Regular cardiac myocyte (primary cell): Measurements from ENCODE around the gene ST7. TPM values are rescaled to one million over a fixed set of nuclear protein-coding genes. Genes with fewer than 3 reads are reported as not detected.

Source experiments
- total RNA-seq: library from RNA; depleted of rRNA; stranded (reverse); fragments of >200 nt; gene quantifications from 2 replicates; pipeline ENCODE4 v1.2.3, GENCODE V29; 2014

ST7 gene
- total RNA-seq = 25.5 and 25.7 TPM in 2 replicates

DNA sequence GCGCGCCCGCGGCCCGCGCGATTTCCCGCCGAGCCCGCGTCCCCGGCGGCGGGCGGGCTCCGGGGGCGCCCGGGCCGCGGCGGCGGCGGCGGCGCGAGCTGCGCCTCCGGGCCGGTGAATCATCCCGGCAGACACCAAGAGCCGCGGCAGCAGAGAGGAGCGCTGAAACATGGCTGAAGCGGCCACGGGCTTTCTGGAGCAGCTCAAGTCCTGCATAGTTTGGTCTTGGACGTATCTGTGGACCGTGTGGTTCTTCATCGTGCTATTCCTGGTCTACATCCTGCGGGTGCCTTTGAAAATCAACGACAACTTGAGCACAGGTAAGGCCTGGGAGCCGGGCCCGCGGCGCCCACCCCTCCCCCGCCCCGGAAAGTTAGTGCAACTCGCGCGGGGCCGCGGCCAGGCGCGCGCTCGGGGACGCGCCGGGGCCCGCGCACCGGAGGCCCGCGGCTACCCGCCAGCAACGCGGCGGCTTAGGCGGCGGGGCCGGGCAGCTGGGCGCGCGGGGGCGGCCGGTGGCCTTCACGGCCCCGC is at the start of gene ST7:
Gene ST7, plus strand, starts transcription at position 130 of the 534 bp plus-strand sequence. Its CDS starts 40 bp downstream, at position 170.

Other genes starting within 250 kb of the ST7 start
- gene CAPZA2, start 90.9 kb upstream of the ST7 start, total RNA-seq = 177 and 183 TPM in 2 replicates